Trophoblast cell (in vitro differentiated cells and primary cell): ENCODE results near the gene TSPYL4.

Experiments
- DNase-seq, 2 donors: peaks; one replicate each; pipeline ENCODE4 v3.0.0-alpha.2; 2016
- H2AFZ ChIP-seq: 2 replicates; pipeline ENCODE4 v1.6.1; 2013; ENCODE audit warnings: low read length, moderate library complexity, mild to moderate bottlenecking; ENCODE audit not compliant: insufficient read depth, poor library complexity
- H2AK5ac ChIP-seq: 2 replicates; pipeline ENCODE4 v1.6.1; 2013; ENCODE audit warnings: mild to moderate bottlenecking, low read length
- H2BK120ac ChIP-seq: 2 replicates; pipeline ENCODE4 v1.6.1; 2013; ENCODE audit warnings: low read length, mild to moderate bottlenecking, moderate library complexity; ENCODE audit not compliant: insufficient read depth, poor library complexity
- H2BK12ac ChIP-seq: 2 replicates; pipeline ENCODE4 v1.6.1; 2013; ENCODE audit warnings: mild to moderate bottlenecking, low read length, moderate library complexity
- H2BK5ac ChIP-seq: 2 replicates; pipeline ENCODE4 v1.6.1; 2013; ENCODE audit warnings: low read length, low read depth, moderate library complexity, mild to moderate bottlenecking; ENCODE audit not compliant: poor library complexity
- H3K14ac ChIP-seq: 2 replicates; pipeline ENCODE4 v1.6.1; 2013; ENCODE audit warnings: mild to moderate bottlenecking, low read length
- H3K18ac ChIP-seq: 2 replicates; pipeline ENCODE4 v1.6.1; 2013; ENCODE audit warnings: mild to moderate bottlenecking, low read length
- H3K23ac ChIP-seq: 2 replicates; pipeline ENCODE4 v1.6.1; 2013; ENCODE audit warnings: low read length
- H3K27ac ChIP-seq: 2 replicates; pipeline ENCODE4 v1.5.1; 2013; ENCODE audit warnings: low read depth, mild to moderate bottlenecking, inconsistent platforms, low read length, moderate library complexity
- H3K27me3 ChIP-seq: 2 replicates; pipeline ENCODE4 v1.6.1; 2013; ENCODE audit warnings: inconsistent platforms, mild to moderate bottlenecking, low read length, moderate library complexity; ENCODE audit not compliant: insufficient read depth
- H3K36me3 ChIP-seq, 2 experiments: 1 replicate in 1 of 2; 2 replicates in 1 of 2; pipeline ENCODE4 v1.6.1; 2013; ENCODE audit warnings: low read length in 2 of 2, mild to moderate bottlenecking in 2 of 2, moderate library complexity in 1 of 2; ENCODE audit not compliant: insufficient read depth in 2 of 2, control insufficient read depth in 1 of 2
- H3K4ac ChIP-seq: 2 replicates; pipeline ENCODE4 v1.6.1; 2013; ENCODE audit warnings: low read depth, mild to moderate bottlenecking, low read length, moderate library complexity
- H3K4me1 ChIP-seq, 2 experiments: 1 replicate in 1 of 2; 2 replicates in 1 of 2; pipeline ENCODE4 v1.6.1; 2013; ENCODE audit warnings: low read length in 2 of 2, mild to moderate bottlenecking in 2 of 2, moderate library complexity in 1 of 2; ENCODE audit not compliant: insufficient read depth in 2 of 2, control insufficient read depth in 1 of 2
- H3K4me2 ChIP-seq: 2 replicates; pipeline ENCODE4 v1.6.1; 2013; ENCODE audit warnings: inconsistent platforms, mild to moderate bottlenecking, low read length, moderate library complexity
- H3K4me3 ChIP-seq: 2 replicates; pipeline ENCODE4 v1.5.1; 2013; ENCODE audit warnings: mild to moderate bottlenecking, low read depth, low read length, inconsistent platforms
- H3K79me1 ChIP-seq: one replicate; pipeline ENCODE4 v1.6.1; 2013; ENCODE audit warnings: low read length
- H3K79me2 ChIP-seq: 2 replicates; pipeline ENCODE4 v1.6.1; 2013; ENCODE audit warnings: low read length, mild to moderate bottlenecking; ENCODE audit not compliant: control insufficient read depth, insufficient read depth, poor library complexity
- H3K9ac ChIP-seq: 2 replicates; pipeline ENCODE4 v1.6.1; 2013; ENCODE audit warnings: mild to moderate bottlenecking, low read length
- H3K9me3 ChIP-seq: 2 replicates; pipeline ENCODE4 v1.6.1; 2013; ENCODE audit warnings: low read depth, mild to moderate bottlenecking, control low read depth, inconsistent platforms, low read length; ENCODE audit not compliant: insufficient read depth
- H4K12ac ChIP-seq: 2 replicates; pipeline ENCODE4 v1.6.1; 2013; ENCODE audit warnings: low read depth, mild to moderate bottlenecking, low read length, moderate library complexity
- H4K8ac ChIP-seq: 2 replicates; pipeline ENCODE4 v1.6.1; 2013; ENCODE audit warnings: low read depth, mild to moderate bottlenecking, low read length, moderate library complexity
- H4K91ac ChIP-seq: one replicate; pipeline ENCODE4 v1.6.1; 2013; ENCODE audit warnings: low read depth, mild to moderate bottlenecking, low read length, moderate library complexity
- WGBS: extraction: QIAGEN DNeasy Blood & Tissue Kit; methylation state at CpG from one replicate; pipeline ENCODE4 v1.1.7; 2013; ENCODE audit warnings: missing lambda C conversion rate; ENCODE audit not compliant: insufficient read length, insufficient coverage; ENCODE audit errors: extremely low coverage; 5-methylcytosine and 5-hydroxymethylcytosine counted together

The TSPYL4 gene

GRCh38 chr6:116255246-116255800 lies 1.4 kb upstream of the TSPYL4 start:
- Histone ChIP-seq H3K18ac (no peak overlapping the region), H3K23ac (no peak overlapping the region), H3K27me3 (no peaks in the 10 kb centered on the region), H3K79me1 (peaks cover 11% of the 10 kb centered on the region), H4K8ac (no peak overlapping the region), H2AK5ac (no peak overlapping the region), H3K27ac (no peak overlapping the region), H3K79me2 (peaks cover 15% of the 10 kb centered on the region), H3K4ac (no peak overlapping the region), H3K9me3 (peaks cover 5% of the 10 kb centered on the region), H3K4me2 (no peak overlapping the region), H2BK5ac (no peak overlapping the region), H2BK120ac (no peak overlapping the region), H3K36me3 (peaks cover 0 to 4% of the 10 kb centered on the region in 2 experiments), H3K14ac (no peak overlapping the region), H3K9ac (no peak overlapping the region), H2AFZ (no peak overlapping the region), H3K4me1 (peaks cover 14 to 23% of the 10 kb centered on the region in 2 experiments), H2BK12ac (no peak overlapping the region), H3K4me3 (no peak overlapping the region), H4K12ac (no peak overlapping the region), H4K91ac (no peak overlapping the region)
- WGBS, result no CpG with 5 or more reads among the region's 5 CpGs
- DNase-seq, result peak; percentile 16 to 68

- Histone ChIP-seq H2BK5ac (no peak overlapping the region), H4K91ac (no peak overlapping the region), H3K14ac (no peak overlapping the region), H2AFZ (no peak overlapping the region), H3K79me2 (peaks cover 15% of the 10 kb centered on the region), H2BK120ac (no peak overlapping the region), H3K27me3 (no peaks in the 10 kb centered on the region), H3K18ac (no peak overlapping the region), H3K79me1 (peaks cover 11% of the 10 kb centered on the region), H3K4me2 (peak overlapping the region; percentile 62), H4K12ac (no peak overlapping the region), H2AK5ac (no peak overlapping the region), H2BK12ac (no peak overlapping the region), H4K8ac (no peak overlapping the region), H3K36me3 (peaks cover 0 to 4% of the 10 kb centered on the region in 2 experiments), H3K4me3 (no peak overlapping the region), H3K23ac (no peak overlapping the region), H3K4me1 (peaks cover 14 to 23% of the 10 kb centered on the region in 2 experiments), H3K27ac (peak overlapping the region; percentile 92), H3K9ac (no peak overlapping the region), H3K4ac (no peak overlapping the region), H3K9me3 (peaks cover 5% of the 10 kb centered on the region)
- WGBS, result no CpG with 5 or more reads among the region's 4 CpGs
- no peak for DNase-seq
Observed at GRCh38 chr6:116254297-116255056, 602 bp upstream of the TSPYL4 start.

GRCh38 chr6:116253188-116253504 lies 729 bp downstream of the TSPYL4 start:
- Histone ChIP-seq H2AFZ (peak overlapping the region; percentile 93), H3K4me1 (peaks cover 14 to 23% of the 10 kb centered on the region in 2 experiments), H4K91ac (peak overlapping the region; percentile 67), H2BK120ac (no peak overlapping the region), H3K4me2 (peak overlapping the region; percentile 62), H3K4ac (peak overlapping the region; percentile 32), H3K27me3 (no peaks in the 10 kb centered on the region), H3K23ac (no peak overlapping the region), H3K9me3 (no peaks in the 10 kb centered on the region), H3K14ac (no peak overlapping the region), H2BK12ac (no peak overlapping the region), H4K8ac (peak overlapping the region; percentile 82), H3K18ac (peak overlapping the region; percentile 15), H2AK5ac (no peak overlapping the region), H2BK5ac (no peak overlapping the region), H3K27ac (no peak overlapping the region), H3K79me1 (peaks cover 11% of the 10 kb centered on the region), H3K4me3 (peak overlapping the region; percentile 96), H3K9ac (peak overlapping the region; percentile 89), H4K12ac (no peak overlapping the region), H3K79me2 (peaks cover 15% of the 10 kb centered on the region), H3K36me3 (peaks cover 0 to 2% of the 10 kb centered on the region in 2 experiments)
- DNase-seq, result no peak
- no CpG with 5 or more reads among the region's 11 CpGs for WGBS

GRCh38 chr6:116251568-116252384 lies 2.1 kb downstream of the TSPYL4 start:
- peak overlapping the region; percentile 39 for H3K9ac ChIP-seq
- H2AFZ ChIP-seq, result no peak overlapping the region
- peaks cover 15% of the 10 kb centered on the region for H3K79me2 ChIP-seq
- no peak overlapping the region for H3K4me3 ChIP-seq
- peak overlapping the region; percentile 2 for H2BK5ac ChIP-seq
- peaks cover 0 to 2% of the 10 kb centered on the region in 2 experiments for H3K36me3 ChIP-seq
- peak overlapping the region; percentile 89 for H3K27ac ChIP-seq
- H2AK5ac ChIP-seq, result no peak overlapping the region
- H3K27me3 ChIP-seq, result no peaks in the 10 kb centered on the region
- peaks cover 14 to 23% of the 10 kb centered on the region in 2 experiments for H3K4me1 ChIP-seq
- peak overlapping the region; percentile 5 for H4K91ac ChIP-seq
- H2BK120ac ChIP-seq, result peak overlapping the region; percentile 4
- peak overlapping the region; percentile 12 for H3K14ac ChIP-seq
- no peak overlapping the region for H4K12ac ChIP-seq
- H3K4ac ChIP-seq, result peak overlapping the region; percentile 32
- H3K18ac ChIP-seq, result peak overlapping the region; percentile 10
- no peak for DNase-seq
- no CpG with 5 or more reads among the region's 6 CpGs for WGBS
- H3K23ac ChIP-seq, result no peak overlapping the region
- no peak overlapping the region for H2BK12ac ChIP-seq
- H4K8ac ChIP-seq, result peak overlapping the region; percentile 25
- H3K4me2 ChIP-seq, result peak overlapping the region; percentile 55
- peaks cover 11% of the 10 kb centered on the region for H3K79me1 ChIP-seq
- H3K9me3 ChIP-seq, result no peaks in the 10 kb centered on the region
